H9 (cell line): ENCODE data around the gene CHPF. TPM values are rescaled to one million over a fixed set of nuclear protein-coding genes. Genes with fewer than 3 reads are reported as not detected.

ENCODE experiments used
- DNase-seq: peaks from one replicate; pipeline ENCODE4 v3.0.0-alpha.2; 2017
- H2AFZ ChIP-seq: one replicate; pipeline ENCODE4 v1.6.1; 2013; ENCODE audit warnings: mild to moderate bottlenecking, low read length, control low read depth, moderate library complexity
- H2AK5ac ChIP-seq: 2 replicates; pipeline ENCODE4 v1.6.1; 2013; ENCODE audit warnings: low read length, control low read depth, mixed read lengths; ENCODE audit not compliant: insufficient read length
- H2BK120ac ChIP-seq: one replicate; pipeline ENCODE4 v1.6.1; 2013; ENCODE audit warnings: low read depth, mild to moderate bottlenecking, low read length, control low read depth, inconsistent platforms; ENCODE audit not compliant: poor library complexity, severe bottlenecking
- H2BK12ac ChIP-seq: 2 replicates; pipeline ENCODE4 v1.6.1; 2013; ENCODE audit warnings: low read length, control low read depth, mixed read lengths, low read depth; ENCODE audit not compliant: insufficient read length
- H2BK15ac ChIP-seq: 2 replicates; pipeline ENCODE4 v1.6.1; 2013; ENCODE audit warnings: low read depth, low read length, control low read depth
- H2BK20ac ChIP-seq: one replicate; pipeline ENCODE4 v1.6.1; 2013; ENCODE audit warnings: low read depth, mild to moderate bottlenecking, low read length, control low read depth, inconsistent platforms; ENCODE audit not compliant: poor library complexity, severe bottlenecking
- H2BK5ac ChIP-seq: 2 replicates; pipeline ENCODE4 v1.6.1; 2013; ENCODE audit warnings: low read length, control low read depth, mixed read lengths; ENCODE audit not compliant: insufficient read length
- H3K14ac ChIP-seq: 2 replicates; pipeline ENCODE4 v1.6.1; 2013; ENCODE audit warnings: low read length, control low read depth; ENCODE audit not compliant: insufficient read depth
- H3K18ac ChIP-seq: 2 replicates; pipeline ENCODE4 v1.6.1; 2013; ENCODE audit warnings: low read depth, mild to moderate bottlenecking, mixed read lengths, low read length, control low read depth; ENCODE audit not compliant: insufficient read length
- H3K23ac ChIP-seq: 2 replicates; pipeline ENCODE4 v1.6.1; 2013; ENCODE audit warnings: low read length, control low read depth, mixed read lengths, low read depth; ENCODE audit not compliant: insufficient read length
- H3K23me2 ChIP-seq: 2 replicates; pipeline ENCODE4 v1.6.1; 2013; ENCODE audit warnings: low read depth, mild to moderate bottlenecking, mixed read lengths, low read length, control low read depth; ENCODE audit not compliant: insufficient read length, poor library complexity, severe bottlenecking
- H3K27ac ChIP-seq: 2 replicates; pipeline ENCODE4 v1.5.1; 2013; ENCODE audit warnings: low read length, control low read depth, mixed read lengths, low read depth; ENCODE audit not compliant: insufficient read length
- H3K27me3 ChIP-seq: 2 replicates; pipeline ENCODE4 v1.6.1; 2013; ENCODE audit warnings: low read length, control low read depth, inconsistent platforms; ENCODE audit not compliant: insufficient read depth
- H3K4ac ChIP-seq: 2 replicates; pipeline ENCODE4 v1.6.1; 2013; ENCODE audit warnings: low read depth, mild to moderate bottlenecking, control low read depth, inconsistent platforms, low read length, moderate library complexity
- H3K4me1 ChIP-seq: 2 replicates; pipeline ENCODE4 v1.6.1; 2013; ENCODE audit warnings: low read length, control low read depth, inconsistent platforms; ENCODE audit not compliant: insufficient read depth
- H3K4me2 ChIP-seq: 2 replicates; pipeline ENCODE4 v1.6.1; 2013; ENCODE audit warnings: low read length, control low read depth, mixed read lengths; ENCODE audit not compliant: insufficient read length, insufficient read depth
- H3K56ac ChIP-seq: 2 replicates; pipeline ENCODE4 v1.6.1; 2013; ENCODE audit warnings: low read depth, mild to moderate bottlenecking, mixed read lengths, low read length, control low read depth; ENCODE audit not compliant: insufficient read length
- H3K79me1 ChIP-seq: 2 replicates; pipeline ENCODE4 v1.6.1; 2013; ENCODE audit warnings: low read depth, mild to moderate bottlenecking, moderate library complexity, low read length, control low read depth, inconsistent platforms; ENCODE audit not compliant: insufficient read depth, poor library complexity, severe bottlenecking
- H3K79me2 ChIP-seq: 2 replicates; pipeline ENCODE4 v1.6.1; 2013; ENCODE audit warnings: low read length, control low read depth, inconsistent platforms; ENCODE audit not compliant: insufficient read depth
- H3K9ac ChIP-seq: 2 replicates; pipeline ENCODE4 v1.6.1; 2013; ENCODE audit warnings: low read length, control low read depth, mixed read lengths; ENCODE audit not compliant: insufficient read length; ENCODE audit errors: extremely low read depth
- H3K9me3 ChIP-seq: one replicate; pipeline ENCODE4 v1.6.1; 2013; ENCODE audit warnings: low read depth, low read length, inconsistent platforms; ENCODE audit not compliant: control insufficient read depth
- H3T11ph ChIP-seq: one replicate; pipeline ENCODE4 v1.6.1; 2013; ENCODE audit warnings: mild to moderate bottlenecking, low read length, control low read depth, inconsistent platforms
- H4K20me1 ChIP-seq: one replicate; pipeline ENCODE4 v1.6.1; 2013; ENCODE audit not compliant: control insufficient read depth, insufficient read length, insufficient read depth
- H4K5ac ChIP-seq: 2 replicates; pipeline ENCODE4 v1.6.1; 2013; ENCODE audit warnings: low read depth, mild to moderate bottlenecking, mixed read lengths, low read length, control low read depth; ENCODE audit not compliant: insufficient read length
- H4K8ac ChIP-seq: replicated peaks from 2 replicates; pipeline ENCODE4 v1.6.1; 2013; ENCODE audit warnings: low read length, control low read depth, mixed read lengths, low read depth; ENCODE audit not compliant: insufficient read length
- H4K91ac ChIP-seq: 2 replicates; pipeline ENCODE4 v1.6.1; 2013; ENCODE audit warnings: low read depth, mild to moderate bottlenecking, moderate library complexity, mixed read lengths, low read length, control low read depth; ENCODE audit not compliant: insufficient read length
- H3K27ac Mint-ChIP-seq, 3 experiments: 2 replicates in 2 of 3; 3 replicates in 1 of 3; pipeline ENCODE4 v1.8.0; 2020 to 2021; ENCODE audit warnings: mixed read lengths in 3 of 3, mild to moderate bottlenecking in 1 of 3, moderate library complexity in 1 of 3
- H3K27me3 Mint-ChIP-seq: 2 replicates; pipeline ENCODE4 v1.8.0; 2021; ENCODE audit warnings: low read depth, mild to moderate bottlenecking, moderate library complexity, mixed read lengths
- H3K36me3 Mint-ChIP-seq, 3 experiments: 2 replicates in 2 of 3; 3 replicates in 1 of 3; pipeline ENCODE4 v1.8.0; 2020 to 2021; ENCODE audit warnings: low read depth in 3 of 3, mixed read lengths in 3 of 3; ENCODE audit not compliant: insufficient read depth in 1 of 3
- H3K4me1 Mint-ChIP-seq, 2 experiments: 2 replicates each; pipeline ENCODE4 v1.8.0; 2020; ENCODE audit warnings: mixed read lengths in 2 of 2
- H3K4me3 Mint-ChIP-seq, 2 experiments: 2 replicates in 1 of 2; 3 replicates in 1 of 2; pipeline ENCODE4 v1.8.0; 2020 to 2021; ENCODE audit warnings: mild to moderate bottlenecking in 2 of 2, mixed read lengths in 2 of 2, moderate library complexity in 1 of 2
- H3K9me3 Mint-ChIP-seq, 2 experiments: 2 replicates in 1 of 2; 3 replicates in 1 of 2; pipeline ENCODE4 v1.8.0; 2020; ENCODE audit warnings: mild to moderate bottlenecking in 2 of 2, mixed read lengths in 2 of 2, moderate library complexity in 1 of 2
- CTCF ChIP-seq: fragments of 200-600 bp; sonication (generic); conservative IDR thresholded peaks from 3 replicates; pipeline ENCODE4 v1.8.0; 2021; ENCODE audit warnings: antibody characterized with exemption, mild to moderate bottlenecking
- WGBS: extraction: QIAGEN DNeasy Blood & Tissue Kit; methylation state at CpG from one replicate; pipeline ENCODE4 v1.1.7; 2013; ENCODE audit warnings: missing lambda C conversion rate, low lambda C conversion rate, mixed read lengths; ENCODE audit not compliant: insufficient read length; ENCODE audit errors: extremely low coverage; 5-methylcytosine and 5-hydroxymethylcytosine counted together
- total RNA-seq: library from RNA; stranded (reverse); gene quantifications from 2 replicates; pipeline ENCODE4 v1.2.1, GENCODE V29; 2021

The CHPF gene
- total RNA-seq, 1 experiment from 2014 or later = 46.5 TPM

- H3K36me3 Mint-ChIP-seq = peaks cover 16 to 19% (median 17%) of the 10 kb centered on the region in 3 experiments
- H2BK20ac ChIP-seq = no peak overlapping the region
- no peak for DNase-seq
- H3K9me3 ChIP-seq = no peaks in the 10 kb centered on the region
- no peak overlapping the region for H3K56ac ChIP-seq
- peaks cover 14% of the 10 kb centered on the region; the same call in 1 of the 2 replicates for H3K4me1 ChIP-seq
- no peak overlapping the region for H2BK5ac ChIP-seq
- H3K27me3 Mint-ChIP-seq = peaks cover 12% of the 10 kb centered on the region
- H2AFZ ChIP-seq = no peak overlapping the region
- no peak overlapping the region for H4K91ac ChIP-seq
- no peak overlapping the region for H2BK12ac ChIP-seq
- no peak overlapping the region for H3K27ac ChIP-seq
- no peak overlapping the region for H3K14ac ChIP-seq
- peak overlapping the region in 1 of 2 experiments; percentile 21; a peak in 1 of 5 replicates for H3K4me3 Mint-ChIP-seq
- H2BK15ac ChIP-seq = no peak overlapping the region
- H4K8ac ChIP-seq = no peak overlapping the region
- H4K5ac ChIP-seq = no peak overlapping the region
- H3K27ac Mint-ChIP-seq = no peak overlapping the region
- no peak overlapping the region for H3K4me2 ChIP-seq
- peaks cover 21% of the 10 kb centered on the region for H3K23me2 ChIP-seq
- peaks cover 46 to 47% of the 10 kb centered on the region in 2 experiments for H3K4me1 Mint-ChIP-seq
- H3K27me3 ChIP-seq = peaks cover 7% of the 10 kb centered on the region; the same call in 1 of the 2 replicates
- H3K23ac ChIP-seq = no peak overlapping the region
- no peak overlapping the region for H2BK120ac ChIP-seq
- no peaks in the 10 kb centered on the region for H3K79me2 ChIP-seq
- H3K9ac ChIP-seq = no peak overlapping the region
- no peaks in the 10 kb centered on the region for H3K79me1 ChIP-seq
- H4K20me1 ChIP-seq = peaks cover 5% of the 10 kb centered on the region
- H3K9me3 Mint-ChIP-seq = no peaks in the 10 kb centered on the region
- no peak overlapping the region for H3T11ph ChIP-seq
- H3K18ac ChIP-seq = no peak overlapping the region
- no CpG with 5 or more reads among the region's 14 CpGs for WGBS
- H3K4ac ChIP-seq = no peak overlapping the region
- no peak overlapping the region for H2AK5ac ChIP-seq
- TF ChIP-seq CTCF = no peak
Measured at GRCh38 chr2:219501849-219502248, 41.8 kb downstream of the CHPF start.
